Stomach smooth muscle (tissue), 2 donors: ENCODE results near the gene NRXN3.

Experiments used
- H3K27ac ChIP-seq: one replicate; pipeline ENCODE4 v1.7.0; 2013; ENCODE audit warnings: mild to moderate bottlenecking, low read length, inconsistent platforms
- H3K27me3 ChIP-seq, 2 donors: one replicate each; pipeline ENCODE4 v1.7.0; 2013; ENCODE audit warnings: low read length in 2 of 2; ENCODE audit not compliant: insufficient read depth in 2 of 2, control insufficient read depth in 1 of 2
- H3K36me3 ChIP-seq, 2 donors: one replicate each; pipeline ENCODE4 v1.7.0; 2013; ENCODE audit warnings: low read length in 2 of 2; ENCODE audit not compliant: control insufficient read depth in 2 of 2, insufficient read depth in 2 of 2
- H3K4me1 ChIP-seq: one replicate; pipeline ENCODE4 v1.7.0; 2013; ENCODE audit warnings: low read length; ENCODE audit not compliant: control insufficient read depth, insufficient read depth
- H3K4me3 ChIP-seq, 2 donors: one replicate each; pipeline ENCODE4 v1.7.0; 2013; ENCODE audit warnings: low read length in 2 of 2
- H3K9ac ChIP-seq, 2 donors: one replicate each; pipeline ENCODE4 v1.7.0; 2013; ENCODE audit warnings: low read length in 2 of 2, mild to moderate bottlenecking in 1 of 2
- H3K9me3 ChIP-seq, 2 donors: one replicate each; pipeline ENCODE4 v1.7.0; 2013; ENCODE audit warnings: low read length in 2 of 2; ENCODE audit not compliant: control insufficient read depth in 2 of 2
- donor health status: healthy.
- donor health status: Pancreatic carcinoma.

The NRXN3 gene

DNA sequence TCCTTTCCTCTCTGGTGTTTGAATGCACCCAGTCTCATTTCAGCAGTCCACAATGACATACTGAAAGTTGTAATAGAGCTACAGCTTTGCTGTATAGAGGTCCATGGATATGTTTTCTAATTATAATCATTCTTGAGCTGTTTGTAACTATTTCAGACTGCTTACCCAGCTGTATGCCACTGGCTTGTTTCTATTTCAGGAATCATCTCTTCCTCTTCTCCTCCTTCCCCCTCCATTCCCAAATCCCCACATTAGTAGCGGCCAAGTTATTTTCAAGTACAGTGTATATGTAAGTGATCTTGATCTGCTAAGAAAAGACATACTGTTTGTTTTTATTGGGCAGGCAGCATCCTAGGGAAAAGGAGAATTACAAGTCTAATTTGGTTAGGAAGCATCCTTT, 1266.2 kb downstream of the NRXN3 start:
- Histone ChIP-seq H3K9me3 (no peaks in the 10 kb centered on the region), H3K27me3 (no peaks in the 10 kb centered on the region), H3K36me3 (no peaks in the 10 kb centered on the region), H3K27ac (peak overlapping the region; percentile 4), H3K4me3 (no peak overlapping the region), H3K4me1 (peaks cover 16% of the 10 kb centered on the region), H3K9ac (no peak overlapping the region)

DNA sequence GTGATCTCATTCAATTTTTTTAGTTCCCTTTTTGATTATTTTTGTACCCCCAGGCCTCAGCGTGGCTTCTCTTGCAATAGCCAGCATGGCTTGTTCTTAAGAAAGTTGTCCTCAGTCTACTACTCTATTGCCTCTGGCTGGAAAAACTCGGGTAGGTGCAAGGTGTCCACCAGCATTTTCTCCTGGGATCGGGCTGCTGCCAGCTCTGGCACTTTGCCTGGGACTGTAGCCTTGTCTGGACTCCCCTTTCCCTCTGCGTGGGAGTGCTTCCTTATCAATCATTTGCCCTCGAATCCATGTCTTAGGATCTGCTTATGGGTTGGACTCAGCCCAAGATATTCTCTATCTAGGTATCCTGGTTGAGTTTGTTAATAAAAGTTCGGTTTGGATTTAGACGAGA, 1267.8 kb downstream of the NRXN3 start:
- peaks cover 16% of the 10 kb centered on the region for H3K4me1 ChIP-seq
- H3K4me3 ChIP-seq, result no peak overlapping the region
- no peak overlapping the region for H3K27ac ChIP-seq
- no peaks in the 10 kb centered on the region for H3K9me3 ChIP-seq
- no peaks in the 10 kb centered on the region for H3K27me3 ChIP-seq
- H3K9ac ChIP-seq, result no peak overlapping the region
- no peaks in the 10 kb centered on the region for H3K36me3 ChIP-seq

DNA sequence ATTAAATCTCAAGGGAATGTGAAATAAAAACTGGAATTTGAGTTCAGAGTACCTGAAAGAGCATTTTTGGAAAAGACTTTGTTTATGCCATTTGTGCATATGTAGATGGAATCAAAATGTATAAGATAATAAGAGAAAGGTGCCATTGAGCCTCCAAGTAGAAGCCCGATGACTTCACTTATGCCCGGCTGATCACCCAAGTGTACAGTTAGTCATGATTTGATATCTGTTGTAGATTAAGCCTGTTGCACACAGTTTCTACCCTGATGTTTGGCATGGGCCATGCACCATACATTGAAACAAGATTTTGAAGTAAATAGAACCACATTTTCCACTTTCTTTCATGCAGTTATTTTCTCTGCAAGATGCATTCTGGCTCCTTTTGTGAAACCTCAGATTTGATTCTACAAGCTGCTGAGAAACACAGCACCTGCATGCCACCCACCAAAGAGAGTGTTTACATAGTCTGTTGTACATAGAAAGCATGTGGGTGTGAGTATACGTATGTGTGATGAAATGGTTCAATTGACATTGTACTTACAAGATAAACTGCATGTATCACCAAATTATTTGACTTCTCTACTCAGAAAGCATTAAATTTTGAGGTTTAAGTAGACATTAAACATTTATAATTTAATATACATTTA, 1268.6 kb downstream of the NRXN3 start:
- Histone ChIP-seq H3K36me3 (no peaks in the 10 kb centered on the region), H3K9ac (no peak overlapping the region), H3K9me3 (no peaks in the 10 kb centered on the region), H3K27me3 (no peaks in the 10 kb centered on the region), H3K27ac (no peak overlapping the region), H3K4me3 (no peak overlapping the region), H3K4me1 (peaks cover 19% of the 10 kb centered on the region)

DNA sequence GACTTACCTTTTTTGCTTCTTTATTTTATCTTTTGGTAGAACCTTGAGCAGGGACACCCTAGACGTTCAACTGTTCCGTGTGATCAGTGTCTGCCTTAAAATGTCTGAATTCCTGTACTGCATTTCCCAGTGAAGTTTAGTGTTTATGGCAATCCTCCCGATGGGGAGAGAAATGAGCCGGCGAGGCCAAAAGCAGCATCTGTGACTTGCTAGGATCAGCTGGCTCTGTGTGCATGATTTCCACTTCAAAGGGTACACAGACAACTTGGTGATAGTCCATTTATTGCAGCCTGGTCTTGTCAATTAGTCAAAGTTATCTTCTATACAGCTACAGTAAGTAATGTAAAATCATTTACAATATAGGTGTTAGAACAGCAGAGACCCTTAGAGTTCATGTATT, 1272.6 kb downstream of the NRXN3 start:
- H3K4me3 ChIP-seq, result peak overlapping the region; percentile 23 to 30
- no peaks in the 10 kb centered on the region for H3K36me3 ChIP-seq
- no peaks in the 10 kb centered on the region for H3K27me3 ChIP-seq
- H3K9me3 ChIP-seq, result no peaks in the 10 kb centered on the region
- peaks cover 13% of the 10 kb centered on the region for H3K4me1 ChIP-seq
- H3K9ac ChIP-seq, result no peak overlapping the region
- peak overlapping the region; percentile 42 for H3K27ac ChIP-seq

DNA sequence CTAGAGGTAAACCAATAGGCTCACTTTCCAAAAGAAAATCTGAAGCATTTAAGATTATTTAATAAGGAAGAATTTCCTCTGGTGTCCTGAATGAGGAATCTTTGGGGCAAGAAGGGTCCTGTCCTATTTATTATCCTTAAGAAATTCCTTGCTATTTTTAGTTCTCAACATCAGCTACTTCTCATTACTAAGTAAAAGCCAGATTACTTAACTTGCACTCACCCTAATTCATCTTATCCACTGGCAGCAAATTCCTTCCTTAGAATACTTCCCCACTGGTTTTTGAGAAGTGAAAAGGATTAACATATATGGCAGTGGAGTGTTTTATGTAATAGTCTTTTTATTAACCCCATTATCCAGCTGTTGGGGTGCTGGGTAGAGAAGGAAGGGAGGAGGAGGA, 1273.4 kb downstream of the NRXN3 start:
- H3K27me3 ChIP-seq, result no peaks in the 10 kb centered on the region
- peak overlapping the region; percentile 62 for H3K27ac ChIP-seq
- no peaks in the 10 kb centered on the region for H3K36me3 ChIP-seq
- no peaks in the 10 kb centered on the region for H3K9me3 ChIP-seq
- H3K4me1 ChIP-seq, result peaks cover 8% of the 10 kb centered on the region
- no peak overlapping the region for H3K4me3 ChIP-seq
- H3K9ac ChIP-seq, result no peak overlapping the region

DNA sequence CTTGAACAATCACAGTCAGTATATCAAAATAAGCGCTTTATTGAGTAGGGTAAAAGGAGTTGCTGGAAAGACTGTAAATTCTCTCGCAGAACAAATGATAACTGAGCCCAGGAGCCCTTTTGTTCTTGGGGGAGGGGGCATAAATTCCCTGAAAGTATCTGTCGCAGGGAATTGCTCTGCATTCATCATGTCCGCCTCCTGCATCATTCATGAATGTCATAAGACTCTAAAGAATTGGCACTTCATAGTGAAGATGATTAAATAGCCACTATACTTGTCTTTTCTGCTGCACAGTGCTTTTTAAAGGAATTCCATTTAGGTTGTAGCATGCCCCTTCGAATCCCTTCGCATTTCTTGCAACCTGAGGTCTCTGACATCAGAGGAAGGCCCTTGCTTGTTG, 1278.8 kb downstream of the NRXN3 start:
- Histone ChIP-seq H3K27ac (no peak overlapping the region), H3K9me3 (no peaks in the 10 kb centered on the region), H3K4me1 (peaks cover 5% of the 10 kb centered on the region), H3K36me3 (no peaks in the 10 kb centered on the region), H3K4me3 (no peak overlapping the region), H3K27me3 (no peaks in the 10 kb centered on the region), H3K9ac (no peak overlapping the region)

DNA sequence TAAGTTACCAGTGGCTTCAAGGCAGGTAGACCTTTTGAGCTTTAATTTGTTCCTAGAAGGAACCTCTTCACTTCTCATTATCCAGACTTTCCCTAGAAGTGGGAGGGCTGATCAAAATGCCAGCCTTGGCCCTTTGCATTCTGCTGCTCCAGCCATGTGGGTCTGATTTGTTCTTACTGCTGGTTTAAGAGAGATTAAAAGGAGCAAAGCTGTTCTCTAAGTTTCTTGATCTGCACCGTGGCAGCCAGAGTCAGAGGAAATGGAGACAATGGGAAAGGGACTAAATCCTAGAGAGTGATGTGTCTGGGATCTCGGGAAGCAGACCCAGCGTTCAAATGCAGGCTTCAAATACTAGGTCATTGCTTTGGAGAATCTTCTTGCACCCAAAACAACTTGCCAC, 1281.4 kb downstream of the NRXN3 start:
- Histone ChIP-seq H3K27ac (no peak overlapping the region), H3K4me1 (peaks cover 2% of the 10 kb centered on the region)

DNA sequence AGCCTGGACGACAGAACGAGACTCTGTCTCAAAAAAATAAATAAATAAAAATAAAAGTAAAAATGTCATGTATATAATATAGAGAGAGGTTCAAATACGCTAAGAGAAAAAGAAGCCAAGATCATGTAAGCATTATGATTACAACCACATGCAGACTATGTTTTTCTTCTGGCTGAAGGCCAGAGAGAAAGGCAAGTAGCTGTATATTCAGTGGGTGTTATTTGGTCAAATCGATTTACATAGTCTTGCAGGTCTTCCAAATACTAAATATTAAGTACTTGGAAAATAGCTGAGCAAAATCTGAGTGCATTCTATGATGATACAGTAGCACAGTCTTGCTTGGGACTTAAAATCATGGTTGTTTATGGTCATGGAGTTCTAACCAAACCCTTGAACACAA, 1283.1 kb downstream of the NRXN3 start:
- Histone ChIP-seq H3K4me3 (no peak overlapping the region), H3K36me3 (no peaks in the 10 kb centered on the region), H3K4me1 (peaks cover 2% of the 10 kb centered on the region), H3K27ac (no peak overlapping the region), H3K27me3 (no peaks in the 10 kb centered on the region), H3K9ac (no peak overlapping the region), H3K9me3 (no peaks in the 10 kb centered on the region)

More for the DNA sequence above, 1281.4 kb downstream of the NRXN3 start:
- Histone ChIP-seq H3K36me3 (no peaks in the 10 kb centered on the region), H3K9me3 (no peaks in the 10 kb centered on the region), H3K27me3 (no peaks in the 10 kb centered on the region), H3K9ac (no peak overlapping the region), H3K4me3 (no peak overlapping the region)

DNA sequence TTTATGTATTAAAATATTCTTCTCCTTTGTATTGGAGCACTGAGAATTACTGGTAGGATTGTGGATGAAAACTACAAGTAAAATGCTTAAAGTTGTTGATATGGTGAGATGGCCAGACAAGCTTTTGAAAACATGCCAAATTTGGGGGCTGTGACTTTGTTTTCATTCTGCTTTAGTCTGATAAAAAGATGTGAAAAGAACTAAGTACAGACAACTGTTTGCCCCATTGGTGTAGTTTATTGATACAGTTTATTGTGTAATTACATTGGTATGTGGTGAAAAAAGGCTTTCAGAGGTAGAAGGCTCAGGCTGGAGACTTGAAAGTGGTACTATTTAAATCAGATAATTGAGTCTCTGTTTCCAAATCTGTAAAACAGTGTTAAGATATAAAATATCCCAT, 1294.3 kb downstream of the NRXN3 start:
- no peaks in the 10 kb centered on the region for H3K9me3 ChIP-seq
- no peak overlapping the region for H3K27ac ChIP-seq
- H3K27me3 ChIP-seq, result no peaks in the 10 kb centered on the region
- H3K4me1 ChIP-seq, result no peaks in the 10 kb centered on the region
- H3K4me3 ChIP-seq, result no peak overlapping the region
- H3K9ac ChIP-seq, result no peak overlapping the region
- no peaks in the 10 kb centered on the region for H3K36me3 ChIP-seq

DNA sequence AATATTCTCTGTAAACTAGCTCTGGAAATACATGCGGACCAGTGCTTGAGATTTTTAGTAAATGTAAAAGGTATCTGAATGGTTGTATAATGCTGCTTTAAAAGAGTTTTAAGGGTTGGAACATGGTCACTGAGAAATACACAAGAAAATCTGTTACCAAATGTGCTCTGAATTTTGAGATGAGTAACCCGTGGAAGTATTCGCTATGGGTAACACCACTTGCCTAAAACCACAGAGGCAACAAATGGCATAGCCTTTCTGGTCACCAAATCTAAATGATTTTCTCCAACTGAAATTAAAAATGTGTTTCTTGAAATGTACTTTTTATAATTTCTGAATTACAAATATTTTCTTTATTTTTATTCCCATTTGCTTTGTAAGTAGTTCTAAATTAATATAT, 1295.5 kb downstream of the NRXN3 start:
- Histone ChIP-seq H3K9ac (no peak overlapping the region), H3K27ac (no peak overlapping the region), H3K36me3 (no peaks in the 10 kb centered on the region), H3K9me3 (no peaks in the 10 kb centered on the region), H3K4me3 (no peak overlapping the region), H3K27me3 (no peaks in the 10 kb centered on the region), H3K4me1 (no peaks in the 10 kb centered on the region)

DNA sequence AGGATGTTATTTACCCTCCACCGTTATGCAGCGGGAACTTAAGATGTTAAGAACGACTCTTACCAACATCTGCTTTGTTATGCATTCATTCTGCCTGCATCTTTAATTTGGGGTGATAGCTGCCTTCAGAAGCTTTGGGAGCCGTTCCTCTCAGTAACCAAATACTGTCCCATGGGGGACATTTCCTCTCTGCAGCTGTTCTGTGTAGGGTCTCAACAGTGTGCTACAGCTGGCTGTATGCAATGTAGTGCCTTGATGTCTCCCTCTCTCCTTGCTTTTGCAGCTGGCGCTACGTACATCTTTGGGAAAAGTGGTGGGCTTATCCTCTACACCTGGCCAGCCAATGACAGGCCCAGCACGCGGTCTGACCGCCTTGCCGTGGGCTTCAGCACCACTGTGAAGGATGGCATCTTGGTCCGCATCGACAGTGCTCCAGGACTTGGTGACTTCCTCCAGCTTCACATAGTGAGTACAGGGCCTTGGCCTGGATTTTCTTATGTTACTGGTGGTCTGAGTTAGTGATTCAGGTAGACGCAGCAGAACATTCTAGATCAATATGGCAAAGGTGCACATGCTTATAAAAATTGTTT, 1296.9 kb downstream of the NRXN3 start:
- H3K36me3 ChIP-seq, result no peaks in the 10 kb centered on the region
- H3K4me1 ChIP-seq, result no peaks in the 10 kb centered on the region
- no peaks in the 10 kb centered on the region for H3K27me3 ChIP-seq
- H3K9me3 ChIP-seq, result no peaks in the 10 kb centered on the region
- H3K4me3 ChIP-seq, result no peak overlapping the region
- H3K27ac ChIP-seq, result no peak overlapping the region
- H3K9ac ChIP-seq, result no peak overlapping the region
